Lung (tissue), 12 donors: ENCODE results near the gene NBEA. TPM values are rescaled to one million over a fixed set of nuclear protein-coding genes. Genes with fewer than 3 reads are reported as not detected.

ENCODE experiments used
- ATAC-seq: fragments of 200-7000 bp; cut with Tn5 transposase; one replicate; pipeline ENCODE4 v1.9.1; 2020; ENCODE audit warnings: moderate number of reproducible peaks; ENCODE audit not compliant: insufficient read depth, low FRiP score
- DNase-seq, 3 donors: peaks; one replicate each; pipeline ENCODE4 v3.0.0-alpha.2; 2013 to 2017
- H3K27ac ChIP-seq, 2 donors: one replicate each; pipeline ENCODE4 v1.5.1; 2013; ENCODE audit warnings: mild to moderate bottlenecking in 2 of 2, moderate library complexity in 2 of 2, control low read depth in 1 of 2, inconsistent platforms in 1 of 2, low read depth in 1 of 2, low read length in 1 of 2
- H3K27me3 ChIP-seq, 3 donors: one replicate each; pipeline ENCODE4 v1.5.1; 2013; ENCODE audit warnings: low read length in 2 of 3; ENCODE audit not compliant: control insufficient read depth in 3 of 3, insufficient read depth in 3 of 3
- H3K36me3 ChIP-seq, 4 donors: one replicate each; pipeline ENCODE4 v1.5.1; 2013; ENCODE audit warnings: low read length in 4 of 4, mild to moderate bottlenecking in 1 of 4, moderate library complexity in 1 of 4; ENCODE audit not compliant: control insufficient read depth in 4 of 4, insufficient read depth in 4 of 4
- H3K4me1 ChIP-seq, 5 donors: one replicate each; pipeline ENCODE4 v1.5.1; 2013; ENCODE audit warnings: low read length in 5 of 5, mild to moderate bottlenecking in 2 of 5, moderate library complexity in 1 of 5; ENCODE audit not compliant: control insufficient read depth in 5 of 5, insufficient read depth in 5 of 5
- H3K4me3 ChIP-seq: one replicate; pipeline ENCODE4 v1.5.1; 2013; ENCODE audit warnings: mild to moderate bottlenecking, control low read depth, moderate library complexity
- H3K9ac ChIP-seq, 2 donors: one replicate each; pipeline ENCODE4 v1.5.1; 2013; ENCODE audit warnings: low read length in 2 of 2, control low read depth in 1 of 2; ENCODE audit not compliant: insufficient read depth in 1 of 2
- H3K9me3 ChIP-seq, 4 donors: one replicate each; pipeline ENCODE4 v1.5.1; 2013; ENCODE audit warnings: low read length in 3 of 4, mild to moderate bottlenecking in 1 of 4, moderate library complexity in 1 of 4; ENCODE audit not compliant: control insufficient read depth in 4 of 4, insufficient read depth in 3 of 4
- CTCF ChIP-seq: IDR thresholded peaks from 2 replicates; pipeline ENCODE4 v1.5.1; 2012; ENCODE audit warnings: mild to moderate bottlenecking; ENCODE audit errors: control extremely low read depth, extremely low read depth
- whole genome bisulfite sequencing, 2 donors: extraction: QIAGEN DNeasy Blood & Tissue Kit; methylation state at CpG; one replicate each; pipeline ENCODE4 v1.1.7; 2013; 5-methylcytosine and 5-hydroxymethylcytosine counted together
- polyA plus RNA-seq, 2 donors: library from polyadenylated mRNA; stranded (reverse); fragments of 200-250 nt; gene quantifications; one replicate each; pipeline ENCODE4 v1.2.1, GENCODE V29; 2013
- total RNA-seq, 2 donors: library from RNA; depleted of rRNA in 1 of 2; stranded (reverse); fragments of >200 nt in 1 of 2; gene quantifications; one replicate each; pipeline ENCODE4 v1.2.1, GENCODE V29; 2014 to 2021
- donor health status: control.
- donor health status: control.
- donor health status: Bipolar disorder and iron deficiency.
- donor health status: healthy.
- donor health status: DM: yes; HTN: yes; CAD: no.

Gene NBEA
- total and polyA plus RNA-seq, 4 donors, result 1.6 to 26.5 (median 5.3) TPM

- H3K27me3 ChIP-seq, result no peaks in the 10 kb centered on the region
- 92 to 93% methylated on average over 1 of the region's 1 CpG for WGBS, 2 donors
- H3K9ac ChIP-seq, result no peak overlapping the region
- H3K9me3 ChIP-seq, result peaks cover 0 to 11% (median 5%) of the 10 kb centered on the region in 4 donors
- H3K4me3 ChIP-seq, result no peak overlapping the region
- no peak overlapping the region for H3K27ac ChIP-seq
- no peaks in the 10 kb centered on the region for H3K36me3 ChIP-seq
- DNase-seq (no peak), ATAC-seq (no peak)
- no peak for TF ChIP-seq CTCF
- no peaks in the 10 kb centered on the region for H3K4me1 ChIP-seq
These were observed 86.3 kb downstream of the NBEA start for GRCh38 chr13:35028338-35028867.

DNA sequence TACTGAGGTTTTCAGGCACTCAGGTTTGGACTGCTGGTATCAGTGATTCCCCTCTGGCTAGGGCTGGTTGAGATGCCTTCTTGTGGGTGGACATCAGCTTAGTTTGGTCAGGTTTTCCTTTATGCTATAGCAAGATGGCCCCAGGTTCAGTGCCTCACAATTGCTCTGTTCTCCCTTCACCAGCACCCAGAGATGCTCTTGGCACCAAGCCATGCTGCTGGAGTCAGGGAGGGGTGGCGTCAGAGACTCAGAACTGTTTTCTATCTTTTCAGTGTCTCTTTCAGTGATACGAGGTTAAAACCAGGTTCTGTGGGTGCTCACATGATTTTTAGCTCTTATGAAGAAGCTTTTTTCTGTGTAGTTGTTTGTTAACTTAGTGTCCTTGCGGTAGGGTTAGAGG is 96.9 kb downstream of the NBEA start:
- H3K27ac ChIP-seq, result no peak overlapping the region
- H3K27me3 ChIP-seq, result no peaks in the 10 kb centered on the region
- TF ChIP-seq CTCF, result no peak
- peaks cover 0 to 3% (median 0%) of the 10 kb centered on the region in 4 donors for H3K9me3 ChIP-seq
- WGBS, 2 donors, result 81 to 83% methylated on average over 3 of the region's 3 CpGs
- H3K4me1 ChIP-seq, result peaks cover 0 to 3% (median 0%) of the 10 kb centered on the region in 5 donors
- no peak overlapping the region for H3K9ac ChIP-seq
- no peaks in the 10 kb centered on the region for H3K36me3 ChIP-seq
- ATAC-seq, result no peak
- no peak for DNase-seq
- H3K4me3 ChIP-seq, result no peak overlapping the region

DNA sequence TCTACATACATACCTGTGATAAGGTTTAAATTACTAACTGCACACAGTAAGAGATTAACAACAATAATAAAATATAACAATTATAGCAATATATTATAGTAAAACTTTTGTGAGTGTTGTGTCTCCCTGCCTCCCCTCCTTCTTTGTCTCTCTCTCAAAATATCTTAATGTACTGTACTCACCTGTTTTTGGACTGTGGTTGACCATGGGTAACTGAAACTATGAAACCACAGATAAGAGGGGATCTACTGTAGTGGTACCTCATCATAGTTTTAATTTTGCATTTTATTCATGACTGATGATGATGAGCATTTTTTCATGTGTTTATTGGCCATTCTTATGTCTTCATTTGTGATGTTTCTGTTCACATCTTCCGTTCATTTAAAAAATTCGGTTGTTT is 104.5 kb downstream of the NBEA start:
- 94 to 97% methylated on average over 2 of the region's 2 CpGs for WGBS, 2 donors
- H3K27me3 ChIP-seq, result no peaks in the 10 kb centered on the region
- no peak overlapping the region for H3K27ac ChIP-seq
- H3K9ac ChIP-seq, result no peak overlapping the region
- H3K9me3 ChIP-seq, result no peaks in the 10 kb centered on the region
- no peak overlapping the region for H3K4me3 ChIP-seq
- ATAC-seq, result no peak
- no peaks in the 10 kb centered on the region for H3K4me1 ChIP-seq
- H3K36me3 ChIP-seq, result peaks cover 0 to 3% (median under 1%) of the 10 kb centered on the region in 4 donors
- no peak for TF ChIP-seq CTCF
- no peak for DNase-seq

GRCh38 chr13:35055705-35056104 is 113.6 kb downstream of the NBEA start:
- no peak overlapping the region for H3K9ac ChIP-seq
- WGBS, 2 donors, result 94% methylated on average over 5 of the region's 5 CpGs
- peaks cover 0 to 2% (median 0%) of the 10 kb centered on the region in 4 donors for H3K36me3 ChIP-seq
- no peak for TF ChIP-seq CTCF
- H3K4me1 ChIP-seq, result no peaks in the 10 kb centered on the region
- no peak overlapping the region for H3K27ac ChIP-seq
- H3K4me3 ChIP-seq, result no peak overlapping the region
- no peaks in the 10 kb centered on the region for H3K9me3 ChIP-seq
- DNase-seq (no peak), ATAC-seq (no peak)
- no peaks in the 10 kb centered on the region for H3K27me3 ChIP-seq
